ENCODE results near the gene C4BPA. TPM values are rescaled to one million over a fixed set of nuclear protein-coding genes. Genes with fewer than 3 reads are reported as not detected.

The C4BPA gene
- total RNA-seq, 4 donors from 2014 or later = 0.67 TPM; not detected in 3

DNA sequence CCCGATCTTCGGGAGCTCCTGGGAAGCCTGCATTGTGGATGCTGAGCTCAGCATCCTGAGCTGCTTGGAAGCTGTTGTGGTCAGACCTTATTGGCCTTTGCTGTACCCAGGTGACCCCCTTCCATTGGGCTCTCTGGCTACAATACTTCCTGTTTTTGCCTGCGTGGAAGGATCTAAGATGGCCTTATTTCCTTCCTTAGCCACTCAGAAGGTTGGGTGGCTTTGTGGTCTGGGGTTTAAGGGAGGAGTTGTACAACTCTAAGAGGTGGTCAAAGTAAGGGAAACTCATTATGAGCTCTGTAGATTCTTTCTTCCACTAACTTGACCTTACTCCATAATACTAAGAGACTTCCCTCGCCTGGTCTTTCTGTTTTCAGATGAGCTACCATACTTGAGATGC, 33.2 kb upstream of the C4BPA start:
- no peak overlapping the region for H3K4me3 ChIP-seq
- H3K9me3 ChIP-seq = no peaks in the 10 kb centered on the region
- intact Hi-C loops (cut with DNase I) = no loop called here
- H3K36me3 ChIP-seq = peaks cover 3 to 78% (median 11%) of the 10 kb centered on the region in 3 donors
- no peaks in the 10 kb centered on the region for H3K27me3 ChIP-seq
- TF ChIP-seq POLR2A (IDR thresholded peaks at IDR 0.05) = no peak
- TF ChIP-seq CTCF (IDR thresholded peaks at IDR 0.05) = no peak
- no peak for DNase-seq
- no peak overlapping the region for H3K27ac ChIP-seq
- peaks cover 0 to 22% (median 11%) of the 10 kb centered on the region in 3 donors for H3K4me1 ChIP-seq
- 85 to 87% methylated on average over 3 to 4 of the region's 4 CpGs for WGBS, 2 donors

DNA sequence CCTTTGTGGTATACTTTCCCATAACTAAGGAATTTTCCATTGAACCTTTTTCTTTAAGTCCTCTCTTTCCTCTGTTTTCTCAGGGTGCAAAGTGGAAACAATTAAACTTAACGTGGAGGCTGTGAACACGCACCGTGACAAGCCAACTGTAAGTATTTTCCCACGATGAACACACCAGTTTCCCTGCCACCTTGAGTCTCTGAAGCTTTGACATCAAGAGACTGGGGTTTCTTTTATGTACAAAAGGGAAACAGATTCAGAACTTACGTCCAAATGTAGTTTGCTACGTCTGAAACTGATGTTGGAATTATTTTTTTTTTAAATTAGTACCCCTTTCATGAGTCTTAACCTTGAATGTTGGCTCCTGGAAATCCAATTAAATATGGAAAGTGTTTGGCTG, 32.6 kb upstream of the C4BPA start:
- Histone ChIP-seq H3K9me3 (no peaks in the 10 kb centered on the region), H3K4me3 (no peak overlapping the region), H3K4me1 (peaks cover 0 to 23% (median 11%) of the 10 kb centered on the region in 3 donors), H3K27ac (no peak overlapping the region), H3K36me3 (peaks cover 3 to 72% (median 11%) of the 10 kb centered on the region in 3 donors), H3K27me3 (no peaks in the 10 kb centered on the region)
- WGBS, 2 donors = 83 to 86% methylated on average over 6 of the region's 6 CpGs
- no peak for DNase-seq
- intact Hi-C loops (cut with DNase I) = no loop called here
- TF ChIP-seq POLR2A (IDR thresholded peaks at IDR 0.05) (no peak), CTCF (IDR thresholded peaks at IDR 0.05) (no peak)

- H3K27me3 ChIP-seq = no peaks in the 10 kb centered on the region
- H3K4me1 ChIP-seq = peaks cover 0 to 28% (median 11%) of the 10 kb centered on the region in 3 donors
- WGBS, 2 donors = 84 to 87% methylated on average over 8 of the region's 8 CpGs
- peaks cover 3 to 64% (median 11%) of the 10 kb centered on the region in 3 donors for H3K36me3 ChIP-seq
- no peaks in the 10 kb centered on the region for H3K9me3 ChIP-seq
- no peak for DNase-seq
- H3K4me3 ChIP-seq = no peak overlapping the region
- intact Hi-C loops (cut with DNase I) = no loop called here
- TF ChIP-seq POLR2A (IDR thresholded peaks at IDR 0.05) = no peak
- TF ChIP-seq CTCF (IDR thresholded peaks at IDR 0.05) = no peak
- no peak overlapping the region for H3K27ac ChIP-seq
These were observed 31.8 kb upstream of the C4BPA start for GRCh38 chr1:207072233-207072632.

GRCh38 chr1:207073906-207074820, 29.9 kb upstream of the C4BPA start:
- Histone ChIP-seq H3K27ac (peak overlapping the region; percentile 54 to 71 (median 64)), H3K36me3 (peaks cover 3 to 50% (median 5%) of the 10 kb centered on the region in 3 donors), H3K27me3 (no peaks in the 10 kb centered on the region), H3K9me3 (no peaks in the 10 kb centered on the region), H3K4me1 (peaks cover 0 to 37% (median 11%) of the 10 kb centered on the region in 3 donors), H3K4me3 (no peak overlapping the region)
- TF ChIP-seq CTCF (IDR thresholded peaks at IDR 0.05) (no peak), POLR2A (IDR thresholded peaks at IDR 0.05) (no peak)
- no peak for DNase-seq
- intact Hi-C loops (cut with DNase I) = no loop called here
- WGBS, 2 donors = 28 to 33% methylated on average over 4 of the region's 4 CpGs

Measured in esophagus squamous epithelium (tissue), 5 donors.